ENCODE measurements around the gene CFDP1. TPM values are rescaled to one million over a fixed set of nuclear protein-coding genes. Genes with fewer than 3 reads are reported as not detected.

Gene CFDP1
- polyA plus RNA-seq: 100 to 1,000 TPM; 108 to 390 (median 236) TPM
- long read RNA-seq, donor 1: 0 reads
- long read RNA-seq, donor 2, transcript CFDP1-209 (3 exons, 663 nt): minor isoform, 7 of 40 reads
- long read RNA-seq, donor 2, transcript CFDP1-201 (7 exons, 1,275 nt): major isoform, 13 of 40 reads
- long read RNA-seq, donor 2, partial matches to known transcripts: 20 of 40 reads
- long read RNA-seq, donor 2, other reads (novel, unspliced or antisense): 0 of 40 reads
- long read RNA-seq, donor 3, transcript CFDP1-209 (3 exons, 663 nt): minor isoform, 6 of 61 reads
- long read RNA-seq, donor 3, transcript CFDP1-201 (7 exons, 1,275 nt): major isoform, 22 of 61 reads
- long read RNA-seq, donor 3, partial matches to known transcripts: 27 of 61 reads
- long read RNA-seq, donor 3, other reads (novel, unspliced or antisense): 0 of 61 reads
- long read RNA-seq, donor 4: 0 reads
- long read RNA-seq, donor 5, transcript CFDP1-201 (7 exons, 1,275 nt): major isoform, 12 of 25 reads
- long read RNA-seq, donor 5, transcript CFDP1-209 (3 exons, 663 nt): minor isoform, 6 of 25 reads
- long read RNA-seq, donor 5, partial matches to known transcripts: 6 of 25 reads
- long read RNA-seq, donor 5, other reads (novel, unspliced or antisense): 0 of 25 reads
- long read RNA-seq, donor 6, transcript CFDP1-209 (3 exons, 663 nt): minor isoform, 11 of 50 reads
- long read RNA-seq, donor 6, transcript CFDP1-201 (7 exons, 1,275 nt): major isoform, 16 of 50 reads
- long read RNA-seq, donor 6, partial matches to known transcripts: 19 of 50 reads
- long read RNA-seq, donor 6, other reads (novel, unspliced or antisense): 0 of 50 reads
- long read RNA-seq, donor 7, transcript CFDP1-209 (3 exons, 663 nt): minor isoform, 6 of 90 reads
- long read RNA-seq, donor 7, transcript CFDP1-201 (7 exons, 1,275 nt): major isoform, 41 of 90 reads
- long read RNA-seq, donor 7, partial matches to known transcripts: 43 of 90 reads
- long read RNA-seq, donor 7, other reads (novel, unspliced or antisense): 0 of 90 reads
- long read RNA-seq, donor 8, partial matches to known transcripts: 0 of 2 reads
- long read RNA-seq, donor 8, other reads (novel, unspliced or antisense): 0 of 2 reads
- long read RNA-seq, donor 9, partial matches to known transcripts: 0 of 5 reads
- long read RNA-seq, donor 9, other reads (novel, unspliced or antisense): 0 of 5 reads
- long read RNA-seq, donor 10, transcript CFDP1-201 (7 exons, 1,275 nt): major isoform, 25 of 110 reads
- long read RNA-seq, donor 10, transcript CFDP1-209 (3 exons, 663 nt): minor isoform, 11 of 110 reads
- long read RNA-seq, donor 10, transcript CFDP1-207 (5 exons, 1,167 nt): minor isoform, 7 of 110 reads
- long read RNA-seq, donor 10, partial matches to known transcripts: 66 of 110 reads
- long read RNA-seq, donor 10, other reads (novel, unspliced or antisense): 0 of 110 reads

DNA sequence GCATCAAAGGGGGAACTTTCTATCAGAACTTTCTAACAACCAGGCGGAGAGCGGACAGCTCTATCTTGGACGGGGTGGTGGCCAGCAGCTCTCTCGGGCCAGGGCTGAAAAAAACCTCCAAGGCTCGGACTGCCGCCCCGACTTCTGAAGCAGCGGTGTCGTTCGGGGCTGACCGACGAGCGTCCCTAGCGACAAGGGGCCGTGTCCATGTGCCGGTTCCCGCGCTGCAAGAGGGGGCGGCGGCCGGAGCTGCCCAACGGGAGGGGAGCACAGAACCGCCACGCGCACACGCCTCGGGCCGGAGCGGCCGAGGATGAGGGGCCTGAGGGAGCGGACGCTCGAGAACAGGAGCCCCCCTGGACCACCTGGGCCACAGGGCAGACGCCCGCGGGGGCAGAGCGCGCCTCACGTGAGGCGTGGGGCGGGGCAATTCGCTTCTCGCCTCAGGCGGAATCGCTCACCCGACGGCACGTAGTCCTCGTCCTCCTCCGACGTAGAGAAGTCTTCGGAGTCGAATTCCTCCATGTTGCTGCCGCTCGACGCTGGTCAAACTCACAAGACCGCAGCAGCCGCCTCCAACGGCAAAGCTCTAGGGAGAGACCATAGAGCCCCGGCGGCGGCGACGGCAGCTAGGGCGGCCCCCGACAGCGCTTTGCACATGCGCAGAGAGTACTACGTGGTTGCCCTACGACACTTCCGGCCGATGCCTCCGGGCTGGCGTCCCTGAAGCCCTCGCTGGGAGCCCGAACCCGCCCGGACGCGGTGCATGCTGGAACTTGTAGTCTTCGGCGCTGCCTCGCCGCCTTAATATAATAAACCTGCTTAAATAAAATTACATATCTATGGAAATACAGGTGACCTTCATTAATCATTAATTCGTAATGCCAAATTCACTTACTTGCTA, at the start of gene CFDP1:
Gene CFDP1 (minus strand): TSS at position 676 of the 904 bp plus-strand sequence. CDS start 151 bp downstream, at position 525.
- Histone ChIP-seq H3K4me1 (ENCODE audit: control insufficient read depth in 3 of 3, insufficient read depth in 2 of 3, low read depth in 1 of 3, low read length in 2 of 3) (peaks cover 0 to 4% (median 2%) of the 10 kb centered on the region in 3 donors), H3K27ac (ENCODE audit: low read depth in 1 of 3, low read length in 2 of 3) (peak within 1 kb of the TSS; percentile 94 to 98 (median 97)), H3K9me3 (ENCODE audit: control insufficient read depth in 2 of 2, insufficient read depth in 1 of 2, low read depth in 1 of 2, low read length in 1 of 2) (peaks cover 0 to 10% of the 10 kb centered on the region in 2 donors), H3K36me3 (ENCODE audit: control insufficient read depth in 3 of 3, insufficient read depth in 2 of 3, low read depth in 1 of 3, low read length in 3 of 3) (peaks cover 0 to 21% (median 0%) of the 10 kb centered on the region in 3 donors), H3K4me3 (ENCODE audit: low read depth in 1 of 3, low read length in 3 of 3) (peak within 1 kb of the TSS; percentile 77 to 94 (median 88)), H3K27me3 (ENCODE audit: control insufficient read depth in 3 of 3, insufficient read depth in 3 of 3, low read length in 3 of 3) (no peaks in the 10 kb centered on the region)
- DNase-seq: peak; percentile 97 to 98
- no peak for FAIRE-seq
- WGBS, 3 donors: 1% methylated on average over 70 to 85 of the region's 85 CpGs

GRCh38 chr16:75482434-75483205, 49.3 kb upstream of the CFDP1 start:
- Histone ChIP-seq H3K4me3 (ENCODE audit: low read depth in 1 of 3, low read length in 3 of 3) (no peak overlapping the region), H3K27me3 (ENCODE audit: control insufficient read depth in 3 of 3, insufficient read depth in 3 of 3, low read length in 3 of 3) (no peaks in the 10 kb centered on the region), H3K4me1 (ENCODE audit: control insufficient read depth in 3 of 3, insufficient read depth in 2 of 3, low read depth in 1 of 3, low read length in 2 of 3) (peaks cover 0 to 16% (median 7%) of the 10 kb centered on the region in 3 donors), H3K27ac (ENCODE audit: low read depth in 1 of 3, low read length in 2 of 3) (no peak overlapping the region), H3K36me3 (ENCODE audit: control insufficient read depth in 3 of 3, insufficient read depth in 2 of 3, low read depth in 1 of 3, low read length in 3 of 3) (no peaks in the 10 kb centered on the region), H3K9me3 (ENCODE audit: control insufficient read depth in 2 of 2, insufficient read depth in 1 of 2, low read depth in 1 of 2, low read length in 1 of 2) (no peaks in the 10 kb centered on the region)
- no peak for FAIRE-seq
- DNase-seq: no peak
- 67 to 81% (median 73%) methylated on average over 14 of the region's 14 CpGs for WGBS, 3 donors

GRCh38 chr16:75481475-75481874, 48.2 kb upstream of the CFDP1 start:
- DNase-seq (no peak), FAIRE-seq (no peak)
- WGBS, 3 donors: 85 to 93% (median 86%) methylated on average over 7 of the region's 7 CpGs
- H3K36me3 ChIP-seq (ENCODE audit: control insufficient read depth in 3 of 3, insufficient read depth in 2 of 3, low read depth in 1 of 3, low read length in 3 of 3): no peaks in the 10 kb centered on the region
- no peak overlapping the region for H3K27ac ChIP-seq (ENCODE audit: low read depth in 1 of 3, low read length in 2 of 3)
- H3K27me3 ChIP-seq (ENCODE audit: control insufficient read depth in 3 of 3, insufficient read depth in 3 of 3, low read length in 3 of 3): no peaks in the 10 kb centered on the region
- no peaks in the 10 kb centered on the region for H3K9me3 ChIP-seq (ENCODE audit: control insufficient read depth in 2 of 2, insufficient read depth in 1 of 2, low read depth in 1 of 2, low read length in 1 of 2)
- H3K4me3 ChIP-seq (ENCODE audit: low read depth in 1 of 3, low read length in 3 of 3): no peak overlapping the region
- peaks cover 0 to 8% (median 3%) of the 10 kb centered on the region in 3 donors for H3K4me1 ChIP-seq (ENCODE audit: control insufficient read depth in 3 of 3, insufficient read depth in 2 of 3, low read depth in 1 of 3, low read length in 2 of 3)

- H3K9me3 ChIP-seq (ENCODE audit: control insufficient read depth in 2 of 2, insufficient read depth in 1 of 2, low read depth in 1 of 2, low read length in 1 of 2): no peaks in the 10 kb centered on the region
- DNase-seq (no peak), FAIRE-seq (no peak)
- H3K27ac ChIP-seq (ENCODE audit: low read depth in 1 of 3, low read length in 2 of 3): no peak overlapping the region
- 95 to 97% (median 97%) methylated on average over 43 to 47 of the region's 47 CpGs for whole genome bisulfite sequencing, 3 donors
- H3K4me3 ChIP-seq (ENCODE audit: low read depth in 1 of 3, low read length in 3 of 3): no peak overlapping the region
- no peaks in the 10 kb centered on the region for H3K27me3 ChIP-seq (ENCODE audit: control insufficient read depth in 3 of 3, insufficient read depth in 3 of 3, low read length in 3 of 3)
- no peaks in the 10 kb centered on the region for H3K4me1 ChIP-seq (ENCODE audit: control insufficient read depth in 3 of 3, insufficient read depth in 2 of 3, low read depth in 1 of 3, low read length in 2 of 3)
- H3K36me3 ChIP-seq (ENCODE audit: control insufficient read depth in 3 of 3, insufficient read depth in 2 of 3, low read depth in 1 of 3, low read length in 3 of 3): no peaks in the 10 kb centered on the region
These were observed 46.2 kb upstream of the CFDP1 start for GRCh38 chr16:75479421-75479990.

GRCh38 chr16:75478480-75479345, 45.4 kb upstream of the CFDP1 start:
- no peak for DNase-seq
- Histone ChIP-seq H3K36me3 (ENCODE audit: control insufficient read depth in 3 of 3, insufficient read depth in 2 of 3, low read depth in 1 of 3, low read length in 3 of 3) (no peaks in the 10 kb centered on the region), H3K27me3 (ENCODE audit: control insufficient read depth in 3 of 3, insufficient read depth in 3 of 3, low read length in 3 of 3) (no peaks in the 10 kb centered on the region), H3K4me3 (ENCODE audit: low read depth in 1 of 3, low read length in 3 of 3) (no peak overlapping the region), H3K9me3 (ENCODE audit: control insufficient read depth in 2 of 2, insufficient read depth in 1 of 2, low read depth in 1 of 2, low read length in 1 of 2) (no peaks in the 10 kb centered on the region), H3K4me1 (ENCODE audit: control insufficient read depth in 3 of 3, insufficient read depth in 2 of 3, low read depth in 1 of 3, low read length in 2 of 3) (no peaks in the 10 kb centered on the region), H3K27ac (ENCODE audit: low read depth in 1 of 3, low read length in 2 of 3) (no peak overlapping the region)
- FAIRE-seq: no peak
- WGBS, 3 donors: 96 to 97% (median 96%) methylated on average over 74 to 80 of the region's 80 CpGs

- 14 to 50% (median 45%) methylated on average over 4 of the region's 4 CpGs for WGBS, 3 donors
- Histone ChIP-seq H3K4me1 (ENCODE audit: control insufficient read depth in 3 of 3, insufficient read depth in 2 of 3, low read depth in 1 of 3, low read length in 2 of 3) (no peaks in the 10 kb centered on the region), H3K27ac (ENCODE audit: low read depth in 1 of 3, low read length in 2 of 3) (no peak overlapping the region), H3K27me3 (ENCODE audit: control insufficient read depth in 3 of 3, insufficient read depth in 3 of 3, low read length in 3 of 3) (no peaks in the 10 kb centered on the region), H3K36me3 (ENCODE audit: control insufficient read depth in 3 of 3, insufficient read depth in 2 of 3, low read depth in 1 of 3, low read length in 3 of 3) (no peaks in the 10 kb centered on the region), H3K9me3 (ENCODE audit: control insufficient read depth in 2 of 2, insufficient read depth in 1 of 2, low read depth in 1 of 2, low read length in 1 of 2) (no peaks in the 10 kb centered on the region), H3K4me3 (ENCODE audit: low read depth in 1 of 3, low read length in 3 of 3) (no peak overlapping the region)
- no peak for DNase-seq
- no peak for FAIRE-seq
These were observed 44.6 kb upstream of the CFDP1 start for GRCh38 chr16:75477680-75478473.

All from small intestine (tissue), 16 donors.